Esophagus squamous epithelium (tissue), 5 donors: ENCODE data around the gene NPLOC4. TPM values are rescaled to one million over a fixed set of nuclear protein-coding genes. Genes with fewer than 3 reads are reported as not detected.

Experiments used
- DNase-seq: peaks from one replicate; lab custom pipeline; 2025; lab: John Stamatoyannopoulos, UW
- H3K27ac ChIP-seq, 4 donors: fragments of 200-600 bp; sonication (generic); one replicate each; pipeline ENCODE4 v1.5.1; 2016 to 2019; ENCODE audit warnings: mild to moderate bottlenecking in 1 of 4
- H3K27me3 ChIP-seq, 4 donors: fragments of 200-600 bp; sonication (generic); 1 replicate in 3 of 4; 2 replicates in 1 of 4; pipeline versions ENCODE4 v1.5.1 to v1.6.0; 2017 to 2021; ENCODE audit warnings: antibody characterized with exemption in 1 of 4
- H3K36me3 ChIP-seq, 3 donors: fragments of 200-600 bp; sonication (generic); one replicate each; pipeline ENCODE4 v1.5.1; 2016 to 2019
- H3K4me1 ChIP-seq, 3 donors: fragments of 200-600 bp; sonication (generic); one replicate each; pipeline ENCODE4 v1.5.1; 2017 to 2019
- H3K4me3 ChIP-seq, 4 donors: fragments of 200-600 bp; sonication (generic); 1 replicate in 3 of 4; 2 replicates in 1 of 4; pipeline ENCODE4 v1.5.1; 2016 to 2019; ENCODE audit warnings: mild to moderate bottlenecking in 2 of 4, moderate library complexity in 1 of 4
- H3K9me3 ChIP-seq, 3 donors: fragments of 200-600 bp; sonication (generic); one replicate each; pipeline ENCODE4 v1.5.1; 2016 to 2019
- CTCF ChIP-seq, 6 experiments: fragments of 450-650 bp in 4 of 6; fragments of 200-600 bp in 2 of 6; sonication (generic) in 2 of 6; IDR thresholded peaks; one replicate each; pipeline ENCODE4 v1.5.1; 2016 to 2019; ENCODE audit warnings: antibody characterized with exemption in 6 of 6, mild to moderate bottlenecking in 4 of 6, moderate library complexity in 4 of 6
- POLR2A ChIP-seq, 4 donors: fragments of 450-650 bp; IDR thresholded peaks; one replicate each; pipeline ENCODE4 v1.6.1; 2017; ENCODE audit warnings: antibody characterized with exemption in 4 of 4, mild to moderate bottlenecking in 4 of 4, moderate library complexity in 3 of 4
- WGBS, 2 donors: methylation state at CpG; one replicate each; pipeline ENCODE4 v1.1.5; 2018; 5-methylcytosine and 5-hydroxymethylcytosine counted together
- intact Hi-C: fragments of 100-400 bp; cut with DNase I; formaldehyde crosslinking; loops from one replicate; pipeline ENCODE4 v1.15.0; 2022
- total RNA-seq, 4 donors: library from RNA; depleted of rRNA; stranded (reverse); fragments of >200 nt; gene quantifications; one replicate each; pipeline ENCODE4 v1.1.0, GENCODE V29; 2016
- donor health status: DM: yes; HTN: yes; CAD: no.

Gene NPLOC4
- total RNA-seq, 4 donors from 2014 or later = 49.0 to 80.9 (median 62.4) TPM

GRCh38 chr17:81579298-81579697, 57.6 kb downstream of the NPLOC4 start:
- H3K27me3 ChIP-seq = no peaks in the 10 kb centered on the region
- no peak for TF ChIP-seq CTCF (IDR thresholded peaks at IDR 0.05)
- TF ChIP-seq POLR2A (IDR thresholded peaks at IDR 0.05) = no peak
- H3K4me1 ChIP-seq = peaks cover 12 to 22% (median 16%) of the 10 kb centered on the region in 3 donors
- intact Hi-C loops = no loop called here
- no peak for DNase-seq
- no peak overlapping the region for H3K4me3 ChIP-seq
- no peaks in the 10 kb centered on the region for H3K9me3 ChIP-seq
- peaks cover 18 to 95% (median 24%) of the 10 kb centered on the region in 3 donors for H3K36me3 ChIP-seq
- WGBS, 2 donors = 90 to 91% methylated on average over 5 to 6 of the region's 6 CpGs
- H3K27ac ChIP-seq = no peak overlapping the region

DNA sequence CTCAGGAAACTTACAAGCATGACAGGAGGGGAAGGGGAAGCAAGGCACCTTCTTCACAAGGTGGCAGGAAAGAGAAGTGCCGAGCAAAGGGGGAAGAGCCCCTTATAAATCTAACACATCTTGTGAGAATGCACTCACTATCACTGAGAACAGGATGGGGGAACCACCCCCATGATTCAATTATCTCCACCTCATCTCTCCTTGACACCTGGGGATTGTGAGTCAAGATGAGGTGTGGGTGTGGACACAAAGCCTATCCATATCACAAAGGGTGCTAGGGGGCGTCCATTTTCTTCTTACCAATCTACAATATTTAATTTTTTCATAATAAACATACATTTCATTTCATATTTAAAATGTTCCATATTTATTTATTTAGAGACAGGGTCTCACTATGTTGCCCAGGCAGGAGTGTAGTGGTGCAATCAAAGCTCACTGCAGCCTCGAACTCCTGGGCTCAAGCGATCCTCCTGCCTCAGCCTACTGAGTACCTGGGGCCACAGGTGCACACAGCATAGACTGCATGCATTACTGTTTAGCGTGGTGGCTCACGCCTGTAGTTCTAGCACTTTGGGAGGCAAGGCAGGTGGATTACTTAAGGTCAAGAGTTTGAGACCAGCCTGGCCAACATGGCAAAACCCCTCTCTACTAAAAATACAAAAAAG, 58.2 kb downstream of the NPLOC4 start:
- Histone ChIP-seq H3K9me3 (no peaks in the 10 kb centered on the region), H3K27me3 (no peaks in the 10 kb centered on the region), H3K4me1 (peaks cover 12 to 22% (median 16%) of the 10 kb centered on the region in 3 donors), H3K4me3 (no peak overlapping the region), H3K36me3 (peaks cover 18 to 95% (median 20%) of the 10 kb centered on the region in 3 donors), H3K27ac (no peak overlapping the region)
- no peak for TF ChIP-seq POLR2A (IDR thresholded peaks at IDR 0.05)
- no peak for TF ChIP-seq CTCF (IDR thresholded peaks at IDR 0.05)
- no peak for DNase-seq
- WGBS, 2 donors = 75 to 86% methylated on average over 4 of the region's 6 CpGs
- intact Hi-C loops = no loop called here

GRCh38 chr17:81578038-81578441, 58.9 kb downstream of the NPLOC4 start:
- H3K9me3 ChIP-seq = no peaks in the 10 kb centered on the region
- WGBS, 2 donors = 90 to 98% methylated on average over 8 to 10 of the region's 10 CpGs
- TF ChIP-seq CTCF (IDR thresholded peaks at IDR 0.05) = no peak
- no peak for TF ChIP-seq POLR2A (IDR thresholded peaks at IDR 0.05)
- intact Hi-C loops = no loop called here
- no peak overlapping the region for H3K27ac ChIP-seq
- DNase-seq = no peak
- H3K27me3 ChIP-seq = no peaks in the 10 kb centered on the region
- H3K4me1 ChIP-seq = peaks cover 12 to 22% (median 16%) of the 10 kb centered on the region in 3 donors
- H3K36me3 ChIP-seq = peaks cover 16 to 95% (median 18%) of the 10 kb centered on the region in 3 donors
- H3K4me3 ChIP-seq = no peak overlapping the region

- Histone ChIP-seq H3K27ac (peak overlapping the region in 1 of 4 donors; percentile 29), H3K4me3 (no peak overlapping the region), H3K36me3 (peaks cover 10 to 95% (median 12%) of the 10 kb centered on the region in 3 donors), H3K4me1 (peaks cover 12 to 22% (median 16%) of the 10 kb centered on the region in 3 donors), H3K27me3 (no peaks in the 10 kb centered on the region), H3K9me3 (no peaks in the 10 kb centered on the region)
- TF ChIP-seq CTCF (IDR thresholded peaks at IDR 0.05) (no peak), POLR2A (IDR thresholded peaks at IDR 0.05) (no peak)
- intact Hi-C loops = no loop called here
- WGBS, 2 donors = 62 to 69% methylated on average over 11 of the region's 11 CpGs
- no peak for DNase-seq
Observed at GRCh38 chr17:81577278-81578000, 59.5 kb downstream of the NPLOC4 start.
